A549 (cell line): Measurements from ENCODE around the gene ADARB2.

ENCODE experiments used
- CEBPB ChIP-seq, 2 experiments: fragments of >200 bp in 1 of 2; sonication (Bioruptor Twin) in 1 of 2; formaldehyde crosslinking in 1 of 2; IDR thresholded peaks; 2 replicates each; pipeline ENCODE4 v1.6.1; 2012 to 2016
- CTCF ChIP-seq: fragments of >200 bp; sonication (Bioruptor Twin); formaldehyde crosslinking; IDR thresholded peaks from 3 replicates; pipeline ENCODE4 v1.5.1; 2016
- EP300 ChIP-seq, 2 experiments: fragments of >200 bp; sonication (Bioruptor Twin); formaldehyde crosslinking; IDR thresholded peaks; 2 replicates in 1 of 2; 3 replicates in 1 of 2; pipeline ENCODE4 v1.6.1; 2016 to 2017
- HES2 ChIP-seq: fragments of >200 bp; sonication (Bioruptor Twin); formaldehyde crosslinking; IDR thresholded peaks from 2 replicates; pipeline ENCODE4 v1.6.1; 2016
- JUN ChIP-seq, 2 experiments: fragments of >200 bp; sonication (Bioruptor Twin); formaldehyde crosslinking; IDR thresholded peaks; 2 replicates in 1 of 2; 3 replicates in 1 of 2; pipeline ENCODE4 v1.6.1; 2016 to 2017
- KDM1A ChIP-seq: fragments of 200-600 bp; sonication (generic); IDR thresholded peaks from 2 replicates; pipeline ENCODE4 v1.6.1; 2016; ENCODE audit warnings: low read depth, mild to moderate bottlenecking
- MAX ChIP-seq: IDR thresholded peaks from 2 replicates; pipeline ENCODE4 v1.6.1; 2012
- POLR2A ChIP-seq: IDR thresholded peaks from 2 replicates; pipeline ENCODE4 v1.6.1; 2012; ENCODE audit warnings: mild to moderate bottlenecking, low read length
- POLR2AphosphoS2 ChIP-seq: conservative IDR thresholded peaks from 2 replicates; pipeline ENCODE4 v1.6.1; 2012; ENCODE audit warnings: low read length, improper control_type of control experiment, inconsistent platforms
- RAD21 ChIP-seq, 2 experiments: fragments of >200 bp in 1 of 2; sonication (Bioruptor Twin) in 1 of 2; formaldehyde crosslinking in 1 of 2; IDR thresholded peaks in 1 of 2; conservative IDR thresholded peaks in 1 of 2; 2 replicates in 1 of 2; 3 replicates in 1 of 2; pipeline ENCODE4 v1.6.1; 2012 to 2018; ENCODE audit warnings: inconsistent platforms in 1 of 2
- RARB ChIP-seq: fragments of 250-450 bp; sonication (Bioruptor Pico); IDR thresholded peaks from 2 replicates; pipeline ENCODE4 v1.8.0; 2021; ENCODE audit warnings: mild to moderate bottlenecking, moderate library complexity
- REST ChIP-seq: fragments of 200-600 bp; sonication (generic); IDR thresholded peaks from 2 replicates; pipeline ENCODE4 v1.6.1; 2016; ENCODE audit warnings: antibody characterized with exemption, mild to moderate bottlenecking, moderate library complexity
- SMC3 ChIP-seq: fragments of >200 bp; sonication (Bioruptor Twin); formaldehyde crosslinking; IDR thresholded peaks from 3 replicates; pipeline ENCODE4 v1.6.1; 2018; ENCODE audit warnings: inconsistent platforms
- USF2 ChIP-seq: fragments of 450-650 bp; IDR thresholded peaks from 2 replicates; pipeline ENCODE4 v1.6.1; 2014; ENCODE audit warnings: antibody characterized with exemption

- no peak for TF ChIP-seq JUN (IDR thresholded peaks at IDR 0.05)
- no peak for TF ChIP-seq CTCF
- TF ChIP-seq RARB (CRISPR knock-in tag), result no peak
- TF ChIP-seq RAD21 (conservative IDR thresholded peaks at IDR 0.05 in 1 of 2, IDR thresholded peaks at IDR 0.05 in 1 of 2), result no peak
- no peak for TF ChIP-seq KDM1A
- TF ChIP-seq REST, result no peak
- TF ChIP-seq HES2, result no peak
- TF ChIP-seq MAX, result no peak
- no peak for TF ChIP-seq CEBPB (IDR thresholded peaks at IDR 0.05)
- TF ChIP-seq EP300 (IDR thresholded peaks at IDR 0.05), result no peak
- no peak for TF ChIP-seq POLR2A
- no peak for TF ChIP-seq SMC3
- TF ChIP-seq USF2, result no peak
- no peak for TF ChIP-seq POLR2AphosphoS2
Observed at GRCh38 chr10:1579141-1579491, 158.2 kb downstream of the ADARB2 start.
